HCT116 (cell line): Measurements from ENCODE around the gene MMRN1. TPM values are rescaled to one million over a fixed set of nuclear protein-coding genes. Genes with fewer than 3 reads are reported as not detected.

Source experiments
- ATAC-seq: fragments of 200-7000 bp; cut with Tn5 transposase; 2 replicates; pipeline ENCODE4 v1.9.1; 2020; ENCODE audit warnings: mild to moderate bottlenecking, moderate library complexity
- BruUV-seq: library from RNA; stranded (reverse); fragments of 400-500 nt; replicated peaks from 2 replicates; lab custom pipeline; 2021; lab: Mats Ljungman, UMichigan
- CTCF ChIA-PET: fragments of 300-600 bp; sonication (Branson Sonifier 250); formaldehyde crosslinking; loops from one replicate; lab custom pipeline; 2021; ENCODE audit warnings: antibody characterized with exemption; lab: Charles Lee
- POLR2A ChIA-PET: fragments of 300-600, 350-600 bp; sonication (Branson Sonifier 250); formaldehyde crosslinking; loops from one replicate; lab custom pipeline; 2021; ENCODE audit warnings: antibody characterized with exemption; lab: Charles Lee
- RAD21 ChIA-PET, 2 experiments: fragments of 300-600 bp; sonication (Branson Sonifier 250); formaldehyde crosslinking; loops; one replicate each; lab custom pipeline; 2023; ENCODE audit warnings: low total read pairs in 2 of 2; ENCODE audit not compliant: uncharacterized antibody in 2 of 2, unreplicated experiment in 2 of 2, low non-redundant PET in 1 of 2; lab: Charles Lee
- DNase-seq: peaks from one replicate; pipeline ENCODE4 v3.0.0-alpha.2; 2010; ENCODE audit warnings: low read depth, low spot score
- H2AFZ ChIP-seq: fragments of 200-600 bp; shearing (Covaris generic), sonication (generic); 2 replicates; pipeline ENCODE4 v1.6.1; 2017; ENCODE audit warnings: low read depth, mixed run types, mixed read lengths, antibody characterized with exemption, low read length; ENCODE audit not compliant: poor library complexity, severe bottlenecking
- H3K27ac ChIP-seq: 2 replicates; pipeline ENCODE4 v1.5.1; 2012; ENCODE audit warnings: low read depth, low read length
- H3K27me3 ChIP-seq: fragments of 200-600 bp; sonication (generic); 2 replicates; pipeline ENCODE4 v1.6.1; 2016; ENCODE audit warnings: mixed run types, low read length, mixed read lengths; ENCODE audit not compliant: insufficient read depth
- H3K36me3 ChIP-seq, 2 experiments: fragments of 200-500 bp in 1 of 2; fragments of 200-600 bp in 1 of 2; sonication (Bioruptor generic) in 1 of 2; sonication (generic) in 1 of 2; 2 replicates each; pipeline versions ENCODE4 v1.5.1 to v1.6.1; 2014 to 2016; ENCODE audit warnings: low read length in 2 of 2, inconsistent platforms in 1 of 2, mixed read lengths in 1 of 2, mixed run types in 1 of 2; ENCODE audit not compliant: insufficient read depth in 2 of 2, control insufficient read depth in 1 of 2
- H3K4me1 ChIP-seq, 2 experiments: fragments of 200-600 bp in 1 of 2; sonication (generic) in 1 of 2; 2 replicates each; pipeline versions ENCODE4 v1.5.1 to v1.6.1; 2012 to 2017; ENCODE audit warnings: low read length in 2 of 2, inconsistent platforms in 1 of 2, mild to moderate bottlenecking in 1 of 2, mixed read lengths in 1 of 2, mixed run types in 1 of 2, moderate library complexity in 1 of 2; ENCODE audit not compliant: insufficient read depth in 2 of 2, control insufficient read depth in 1 of 2
- H3K4me2 ChIP-seq: fragments of 200-600 bp; sonication (generic); 2 replicates; pipeline ENCODE4 v1.6.1; 2017; ENCODE audit warnings: mixed run types, low read length, mixed read lengths
- H3K4me3 ChIP-seq, 2 experiments: fragments of 200-600 bp in 1 of 2; sonication (generic) in 1 of 2; replicated peaks in 1 of 2; 2 replicates each; pipeline ENCODE4 v1.5.1; 2011 to 2016; ENCODE audit warnings: low read length in 2 of 2, control low read depth in 1 of 2, low read depth in 1 of 2, mild to moderate bottlenecking in 1 of 2, mixed read lengths in 1 of 2, mixed run types in 1 of 2
- H3K79me2 ChIP-seq: fragments of 200-600 bp; sonication (generic); 2 replicates; pipeline ENCODE4 v1.6.1; 2017; ENCODE audit warnings: mild to moderate bottlenecking, mixed run types, low read length, moderate library complexity, mixed read lengths; ENCODE audit not compliant: insufficient read depth
- H3K9ac ChIP-seq: fragments of 200-600 bp; sonication (generic); 2 replicates; pipeline ENCODE4 v1.6.1; 2016; ENCODE audit warnings: low read length, mixed read lengths
- H3K9me2 ChIP-seq: fragments of 200-600 bp; sonication (generic), shearing (Covaris generic); 2 replicates; pipeline ENCODE4 v1.6.1; 2017; ENCODE audit warnings: mixed run types, mild to moderate bottlenecking, moderate library complexity; ENCODE audit not compliant: insufficient read depth
- H3K9me3 ChIP-seq, 2 experiments: fragments of 200-500 bp in 1 of 2; fragments of 200-600 bp in 1 of 2; sonication (Bioruptor generic) in 1 of 2; sonication (generic) in 1 of 2; 2 replicates each; pipeline ENCODE4 v1.6.1; 2014 to 2017; ENCODE audit warnings: low read length in 2 of 2, mixed read lengths in 2 of 2, inconsistent platforms in 1 of 2, low read depth in 1 of 2, mild to moderate bottlenecking in 1 of 2, mixed run types in 1 of 2, moderate library complexity in 1 of 2; ENCODE audit not compliant: control insufficient read depth in 1 of 2, insufficient read depth in 1 of 2
- H4K20me1 ChIP-seq: fragments of 200-600 bp; sonication (generic), shearing (Covaris generic); 2 replicates; pipeline ENCODE4 v1.6.1; 2017; ENCODE audit warnings: mixed run types, mild to moderate bottlenecking, moderate library complexity; ENCODE audit not compliant: insufficient read depth
- EZH2 ChIP-seq: fragments of 200-600 bp; sonication (generic); IDR thresholded peaks from 2 replicates; pipeline ENCODE4 v1.6.1; 2017; ENCODE audit warnings: antibody characterized with exemption, mixed run types
- SIN3A ChIP-seq: IDR thresholded peaks from 2 replicates; pipeline ENCODE4 v1.6.1; 2012; ENCODE audit warnings: low read depth
- intact Hi-C: fragments of 100-400 bp; cut with micrococcal nuclease; formaldehyde crosslinking; loops from 2 replicates; pipeline ENCODE4 v1.10.0; 2022
- total RNA-seq: library from RNA; stranded (reverse); gene quantifications from one replicate; pipeline ENCODE4 v1.2.1, GENCODE V29; 2021; ENCODE audit not compliant: unreplicated experiment

Gene MMRN1
- total RNA-seq, 1 experiment from 2014 or later, result 0.12 TPM

GRCh38 chr4:90002441-90003062, 107.9 kb downstream of the MMRN1 start:
- intact Hi-C loops, result no loop called here
- H3K9me2 ChIP-seq, result no peaks in the 10 kb centered on the region
- H3K27me3 ChIP-seq, result no peaks in the 10 kb centered on the region
- no peaks in the 10 kb centered on the region for H3K36me3 ChIP-seq
- no peak overlapping the region for H3K9ac ChIP-seq
- no peak overlapping the region for H3K27ac ChIP-seq
- TF ChIP-seq EZH2 (no peak), SIN3A (no peak)
- no peak overlapping the region for H3K4me3 ChIP-seq
- RAD21 ChIA-PET, result no interaction called here
- DNase-seq, result no peak
- H3K9me3 ChIP-seq, result no peaks in the 10 kb centered on the region
- no peaks in the 10 kb centered on the region for H3K79me2 ChIP-seq
- H4K20me1 ChIP-seq, result no peaks in the 10 kb centered on the region
- POLR2A ChIA-PET, result no interaction called here
- no peak overlapping the region for H2AFZ ChIP-seq
- no peak overlapping the region for H3K4me2 ChIP-seq
- H3K4me1 ChIP-seq, result no peaks in the 10 kb centered on the region
- BruUV-seq, result no TSS peak
- no peak for ATAC-seq
- CTCF ChIA-PET, result no interaction called here

Other genes starting within 250 kb of the MMRN1 start
- gene SNCA, start 57.7 kb upstream of the MMRN1 start, total RNA-seq, result 1.0 TPM
- gene CCSER1, start 232.5 kb downstream of the MMRN1 start, total RNA-seq, result 6.7 TPM